Melanocyte of skin (primary cell): ENCODE measurements around the gene ZBTB3. TPM values are rescaled to one million over a fixed set of nuclear protein-coding genes. Genes with fewer than 3 reads are reported as not detected.

Experiments
- small RNA-seq, 2 donors: library from RNA; depleted of rRNA; stranded (forward); fragments of <200 nt; gene quantifications; one replicate each; pipeline ENCODE3, GENCODE V24; 2012
- total RNA-seq, 2 donors: library from RNA; depleted of rRNA; stranded (reverse); fragments of >200 nt; gene quantifications; 2 replicates each; pipeline ENCODE4 v1.2.3, GENCODE V29; 2012

The ZBTB3 gene
- 10 to 100 TPM in 1 of 2 donors, 1 to 10 TPM in 1; 6.3 to 14.5 TPM for total RNA-seq

GRCh38 chr11:62753736-62754603 lies at the start of gene ZBTB3:
Gene ZBTB3 (minus strand): TSS chr11:62754160. CDS start chr11:62753664, 496 bp downstream.

GRCh38 chr11:62791501-62792201 lies 37.7 kb upstream of the ZBTB3 start, which contains the start of gene TMEM223:
Gene TMEM223 (minus strand): TSS chr11:62792006. CDS start chr11:62791994, 12 bp downstream.

GRCh38 chr11:62787005-62787759 lies 33.2 kb upstream of the ZBTB3 start, which contains the start of gene TMEM179B:
Gene TMEM179B (plus strand): TSS chr11:62787402. CDS start chr11:62787432, 30 bp downstream.

GRCh38 chr11:62771144-62772021 lies 17.4 kb upstream of the ZBTB3 start, which contains the start of gene TAF6L:
Gene TAF6L (plus strand): TSS chr11:62771396. CDS start chr11:62775784, 4,388 bp downstream.

GRCh38 chr11:62728171-62728988 lies 25.6 kb downstream of the ZBTB3 start, which contains the start of gene TTC9C:
Gene TTC9C (plus strand): TSS chr11:62728486. CDS start chr11:62728849, 363 bp downstream.

GRCh38 chr11:62727165-62727871 lies 26.6 kb downstream of the ZBTB3 start, which contains the start of gene HNRNPUL2:
Gene HNRNPUL2 (minus strand): TSS chr11:62727457. CDS start chr11:62727156, 301 bp downstream.

GRCh38 chr11:62707277-62707861 lies 46.6 kb downstream of the ZBTB3 start, which contains the start of the genes BSCL2 and GNG3:
Gene BSCL2 (minus strand): TSS chr11:62707424. CDS start chr11:62707195, 229 bp downstream.
Gene GNG3 (plus strand): TSS chr11:62707676. CDS start chr11:62708296, 620 bp downstream.

Small RNAs within 50 kb of the gene (small RNA-seq; reads per million reads assigned to genes)
- gene MIR6514: 1.1 to 1.7 reads per million in 2 donors

Other genes starting within 250 kb of the ZBTB3 start
- 100 to 1,000 TPM; 261 to 266 TPM for gene AHNAK, start 207.4 kb downstream of the ZBTB3 start, total RNA-seq
- 100 to 1,000 TPM; 357 to 708 TPM for gene EEF1G, start 180.3 kb downstream of the ZBTB3 start, total RNA-seq
- gene TUT1, start 162.6 kb downstream of the ZBTB3 start, total RNA-seq: 1 to 10 TPM; 6.5 to 7.0 TPM
- 100 to 1,000 TPM; 102 to 164 TPM for gene MTA2, start 152.3 kb downstream of the ZBTB3 start, total RNA-seq
- gene EML3, start 141.4 kb downstream of the ZBTB3 start, total RNA-seq: 10 to 100 TPM; 15.3 to 19.3 TPM
- gene ROM1, start 140.9 kb downstream of the ZBTB3 start, total RNA-seq: 1 to 10 TPM in 1 of 2 donors, under 1 TPM in 1; 1.00 to 1.0 TPM
- gene B3GAT3, start 132.2 kb downstream of the ZBTB3 start, total RNA-seq: 10 to 100 TPM; 50.3 to 51.3 TPM
- gene GANAB, start 107.5 kb downstream of the ZBTB3 start, total RNA-seq: 100 to 1,000 TPM; 140 to 155 TPM
- gene INTS5, start 100.9 kb downstream of the ZBTB3 start, total RNA-seq: 10 to 100 TPM; 26.2 to 28.0 TPM
- gene C11orf98, start 89.0 kb downstream of the ZBTB3 start, total RNA-seq: 10 to 100 TPM; 26.5 to 36.0 TPM
- gene CSKMT, start 88.8 kb downstream of the ZBTB3 start, total RNA-seq: 1 to 10 TPM; 6.7 to 7.6 TPM
- gene UQCC3, start 82.5 kb downstream of the ZBTB3 start, total RNA-seq: 1 to 10 TPM; 5.9 to 7.3 TPM
- gene LBHD1, start 81.9 kb downstream of the ZBTB3 start, total RNA-seq: 1 to 10 TPM; 4.3 to 5.5 TPM
- gene UBXN1, start 75.1 kb downstream of the ZBTB3 start, total RNA-seq: 10 to 100 TPM; 59.2 to 83.9 TPM
- gene LRRN4CL, start 64.6 kb downstream of the ZBTB3 start, total RNA-seq: 1 to 10 TPM; 1.0 to 1.3 TPM
- gene BSCL2, start 46.7 kb downstream of the ZBTB3 start, total RNA-seq: 10 to 100 TPM; 70.3 to 71.9 TPM
- not detected for gene GNG3, start 46.5 kb downstream of the ZBTB3 start, total RNA-seq
- 10 to 100 TPM in 1 of 2 donors, 1 to 10 TPM in 1; 5.7 to 10.3 TPM for gene HNRNPUL2, start 26.7 kb downstream of the ZBTB3 start, total RNA-seq
- 10 to 100 TPM; 27.2 to 33.6 TPM for gene TTC9C, start 25.7 kb downstream of the ZBTB3 start, total RNA-seq
- 10 to 100 TPM; 37.9 to 72.9 TPM for gene POLR2G, start 7.4 kb upstream of the ZBTB3 start, total RNA-seq
- 10 to 100 TPM; 28.0 to 31.0 TPM for gene TAF6L, start 17.2 kb upstream of the ZBTB3 start, total RNA-seq
- 10 to 100 TPM; 50.3 to 60.6 TPM for gene TMEM179B, start 33.2 kb upstream of the ZBTB3 start, total RNA-seq
- 10 to 100 TPM; 14.5 to 23.0 TPM for gene TMEM223, start 37.8 kb upstream of the ZBTB3 start, total RNA-seq
- gene NXF1, start 51.3 kb upstream of the ZBTB3 start, total RNA-seq: 10 to 100 TPM; 31.7 to 32.0 TPM
- 10 to 100 TPM; 22.0 to 26.5 TPM for gene STX5, start 77.9 kb upstream of the ZBTB3 start, total RNA-seq
- gene TEX54, start 78.7 kb upstream of the ZBTB3 start, total RNA-seq: not detected
- 10 to 100 TPM; 33.7 to 87.9 TPM for gene WDR74, start 85.4 kb upstream of the ZBTB3 start, total RNA-seq
- 100 to 1,000 TPM; 486 to 693 TPM for gene SLC3A2, start 126.7 kb upstream of the ZBTB3 start, total RNA-seq
- 1 to 10 TPM in 1 of 2 donors, under 1 TPM in 1; under 0.01 to 1.3 TPM for gene CHRM1, start 167.2 kb upstream of the ZBTB3 start, total RNA-seq
- gene SLC22A6, start 230.8 kb upstream of the ZBTB3 start, total RNA-seq: not detected